Measurements from ENCODE around the gene SMC2. TPM values are rescaled to one million over a fixed set of nuclear protein-coding genes. Genes with fewer than 3 reads are reported as not detected.
A peak's percentile ranks its signal among the peaks of the same experiment; 100 is the strongest.

SMC2 gene
- total RNA-seq, 2 donors from 2014 or later, result 2.6 to 21.4 TPM

- DNase-seq (no peak), ATAC-seq (no peak)
- Histone ChIP-seq H3K4me3 (no peak overlapping the region), H3K27ac (no peak overlapping the region), H3K36me3 (replicated peaks in 1 of 2; ENCODE audit: insufficient read depth in 1 of 2, low read depth in 2 of 2) (no peaks in the 10 kb centered on the region), H3K4me1 (peaks cover 19% of the 10 kb centered on the region), H3K27me3 (no peaks in the 10 kb centered on the region), H3K9me3 (no peaks in the 10 kb centered on the region)
- intact Hi-C loops (cut with DNase I), result no loop called here
- WGBS, 2 donors, result 59 to 69% methylated on average over 2 of the region's 2 CpGs
- TF ChIP-seq CTCF (IDR thresholded peaks at IDR 0.05), result no peak
- no peak for TF ChIP-seq POLR2A (IDR thresholded peaks at IDR 0.05)
These were observed 5.7 kb upstream of the SMC2 start for GRCh38 chr9:104088416-104088815.

- intact Hi-C loops (cut with DNase I), result no loop called here
- H3K9me3 ChIP-seq, result no peaks in the 10 kb centered on the region
- no peaks in the 10 kb centered on the region for H3K27me3 ChIP-seq
- DNase-seq (no peak), ATAC-seq (no peak)
- H3K4me1 ChIP-seq, result peaks cover 25% of the 10 kb centered on the region
- no peaks in the 10 kb centered on the region for H3K36me3 ChIP-seq (replicated peaks in 1 of 2; ENCODE audit: insufficient read depth in 1 of 2, low read depth in 2 of 2)
- H3K27ac ChIP-seq, result no peak overlapping the region
- H3K4me3 ChIP-seq, result no peak overlapping the region
- WGBS, 2 donors, result 78 to 82% methylated on average over 2 of the region's 2 CpGs
- TF ChIP-seq CTCF (IDR thresholded peaks at IDR 0.05), result no peak
- no peak for TF ChIP-seq POLR2A (IDR thresholded peaks at IDR 0.05)
These were observed 3.5 kb upstream of the SMC2 start for GRCh38 chr9:104090578-104090977.

DNA sequence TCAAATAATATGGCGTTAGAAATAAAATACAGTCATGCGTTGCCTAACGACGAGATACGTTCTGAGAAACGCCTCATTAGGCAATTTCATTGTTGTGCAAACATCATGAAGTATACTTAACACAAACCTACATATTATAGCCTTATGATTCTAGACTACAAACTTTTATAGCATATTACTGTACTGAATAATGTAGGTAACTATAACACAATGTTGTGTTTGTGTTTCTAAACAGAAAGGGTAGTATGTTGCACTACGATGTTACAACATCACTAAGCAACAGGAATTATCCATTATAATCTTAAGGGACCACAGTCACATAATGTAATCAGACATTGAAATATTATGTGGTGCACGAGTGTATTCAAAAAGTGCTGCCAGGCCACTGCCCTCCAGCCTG, 3.0 kb upstream of the SMC2 start:
- no peaks in the 10 kb centered on the region for H3K36me3 ChIP-seq (replicated peaks in 1 of 2; ENCODE audit: insufficient read depth in 1 of 2, low read depth in 2 of 2)
- ATAC-seq (no peak), DNase-seq (no peak)
- H3K27ac ChIP-seq, result no peak overlapping the region
- no peaks in the 10 kb centered on the region for H3K9me3 ChIP-seq
- WGBS, 2 donors, result 67 to 81% methylated on average over 8 of the region's 8 CpGs
- H3K27me3 ChIP-seq, result no peaks in the 10 kb centered on the region
- peaks cover 25% of the 10 kb centered on the region for H3K4me1 ChIP-seq
- TF ChIP-seq CTCF (IDR thresholded peaks at IDR 0.05) (no peak), POLR2A (IDR thresholded peaks at IDR 0.05) (no peak)
- intact Hi-C loops (cut with DNase I), result no loop called here
- no peak overlapping the region for H3K4me3 ChIP-seq

GRCh38 chr9:104091708-104092107, 2.4 kb upstream of the SMC2 start:
- intact Hi-C loops (cut with DNase I), result no loop called here
- ATAC-seq (no peak), DNase-seq (peak in 3 of 4 donors; percentile 14 to 23 (median 21))
- WGBS, 2 donors, result 42 to 51% methylated on average over 4 of the region's 4 CpGs
- Histone ChIP-seq H3K36me3 (replicated peaks in 1 of 2; ENCODE audit: insufficient read depth in 1 of 2, low read depth in 2 of 2) (no peaks in the 10 kb centered on the region), H3K9me3 (no peaks in the 10 kb centered on the region), H3K4me3 (no peak overlapping the region), H3K27me3 (no peaks in the 10 kb centered on the region), H3K27ac (no peak overlapping the region), H3K4me1 (peaks cover 25% of the 10 kb centered on the region)
- peak in 3 of 7 experiments; percentile 16 to 28 (median 26) for TF ChIP-seq CTCF (IDR thresholded peaks at IDR 0.05)
- no peak for TF ChIP-seq POLR2A (IDR thresholded peaks at IDR 0.05)

DNA sequence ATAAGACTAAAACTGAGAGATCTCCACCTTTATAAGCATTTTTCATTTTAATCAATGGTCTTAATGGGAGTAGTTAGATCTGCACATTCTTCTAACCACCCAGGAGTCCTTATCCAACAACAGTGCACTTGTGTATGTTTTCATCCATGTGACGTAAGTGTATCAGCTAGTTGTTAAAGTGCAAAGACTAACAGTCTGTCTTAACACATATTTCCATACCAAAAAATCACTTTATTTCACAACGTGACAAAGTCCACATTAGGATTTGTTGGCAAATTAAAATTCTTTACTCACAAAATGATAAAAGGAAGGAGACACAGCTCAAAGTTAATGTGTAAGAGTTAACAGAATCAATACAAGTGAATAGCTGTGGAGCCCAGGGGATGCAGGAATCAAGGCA, 1.9 kb upstream of the SMC2 start:
- intact Hi-C loops (cut with DNase I), result no loop called here
- no peak for DNase-seq
- WGBS, 2 donors, result 50 to 58% methylated on average over 2 of the region's 2 CpGs
- TF ChIP-seq POLR2A (IDR thresholded peaks at IDR 0.05) (no peak), CTCF (IDR thresholded peaks at IDR 0.05) (no peak)
- Histone ChIP-seq H3K4me1 (peaks cover 25% of the 10 kb centered on the region), H3K36me3 (replicated peaks in 1 of 2; ENCODE audit: insufficient read depth in 1 of 2, low read depth in 2 of 2) (no peaks in the 10 kb centered on the region), H3K27ac (no peak overlapping the region), H3K27me3 (no peaks in the 10 kb centered on the region), H3K9me3 (no peaks in the 10 kb centered on the region), H3K4me3 (no peak overlapping the region)
- ATAC-seq, result no peak

Data from body of pancreas (tissue), 4 donors.